Stromal cell of bone marrow (primary cell): ENCODE data around the gene ECI1.
A peak's percentile ranks its signal among the peaks of the same experiment; 100 is the strongest.

Experiments used
- DNase-seq: peaks from one replicate; pipeline ENCODE4 v3.0.0-alpha.2; 2012; ENCODE audit warnings: low read depth

Gene ECI1, protein sequence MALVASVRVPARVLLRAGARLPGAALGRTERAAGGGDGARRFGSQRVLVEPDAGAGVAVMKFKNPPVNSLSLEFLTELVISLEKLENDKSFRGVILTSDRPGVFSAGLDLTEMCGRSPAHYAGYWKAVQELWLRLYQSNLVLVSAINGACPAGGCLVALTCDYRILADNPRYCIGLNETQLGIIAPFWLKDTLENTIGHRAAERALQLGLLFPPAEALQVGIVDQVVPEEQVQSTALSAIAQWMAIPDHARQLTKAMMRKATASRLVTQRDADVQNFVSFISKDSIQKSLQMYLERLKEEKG

DNA sequence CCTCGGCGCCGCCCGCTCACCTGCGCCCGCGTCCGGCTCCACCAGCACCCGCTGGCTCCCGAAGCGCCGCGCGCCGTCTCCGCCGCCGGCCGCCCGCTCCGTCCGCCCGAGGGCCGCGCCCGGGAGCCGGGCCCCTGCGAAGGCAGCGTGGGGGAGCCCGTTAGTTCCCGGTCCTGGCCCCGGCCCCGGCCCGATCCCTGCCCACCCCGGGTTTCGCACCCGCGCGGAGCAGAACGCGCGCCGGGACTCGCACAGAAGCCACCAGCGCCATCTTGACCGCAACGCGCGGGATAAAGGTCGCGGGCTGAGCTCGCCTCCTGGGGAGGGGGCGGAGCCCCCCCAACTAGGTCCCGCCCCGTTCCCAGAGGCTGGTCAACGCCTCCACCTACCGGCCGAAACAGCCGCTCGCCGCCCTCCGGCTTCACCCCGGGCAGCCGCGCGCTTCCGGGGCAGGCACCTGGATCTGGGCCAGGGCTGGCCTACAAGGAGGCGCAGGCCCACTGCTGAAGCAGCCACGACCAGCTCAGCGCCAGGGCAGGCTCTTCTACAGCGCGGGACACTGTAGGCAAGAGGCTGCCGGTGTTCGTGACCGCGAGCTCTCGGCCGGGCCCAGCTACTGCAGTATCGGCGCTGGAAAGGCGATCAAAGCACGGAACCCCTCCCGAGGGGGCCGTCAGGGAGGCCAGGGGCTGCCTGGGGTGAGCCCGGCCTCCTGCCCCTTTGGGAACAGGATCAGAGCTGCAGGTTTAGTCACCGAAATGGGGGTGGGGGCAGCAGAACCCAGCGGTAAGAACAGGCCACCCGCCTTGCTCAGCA, at the start of gene ECI1:
TSS of gene ECI1 (minus strand) at position 292 of the 816 bp plus-strand sequence. CDS start at position 271, 21 bp downstream.
- DNase-seq: peak; percentile 90

DNA sequence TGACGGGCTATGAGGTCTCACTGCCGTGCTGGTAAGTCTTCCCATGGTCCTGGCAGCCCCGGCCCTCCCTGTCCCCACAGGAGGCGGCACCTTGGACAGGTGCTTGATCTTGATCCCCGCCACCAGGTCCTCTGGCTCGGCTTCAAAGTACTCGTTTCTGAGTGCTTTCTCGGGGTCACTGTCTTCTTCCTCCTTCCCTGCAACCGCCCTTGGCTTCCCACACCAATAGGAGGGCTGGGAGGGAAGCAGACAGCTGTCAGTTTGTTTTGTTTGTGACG, 48.5 kb upstream of the ECI1 start:
- no peak for DNase-seq

DNA sequence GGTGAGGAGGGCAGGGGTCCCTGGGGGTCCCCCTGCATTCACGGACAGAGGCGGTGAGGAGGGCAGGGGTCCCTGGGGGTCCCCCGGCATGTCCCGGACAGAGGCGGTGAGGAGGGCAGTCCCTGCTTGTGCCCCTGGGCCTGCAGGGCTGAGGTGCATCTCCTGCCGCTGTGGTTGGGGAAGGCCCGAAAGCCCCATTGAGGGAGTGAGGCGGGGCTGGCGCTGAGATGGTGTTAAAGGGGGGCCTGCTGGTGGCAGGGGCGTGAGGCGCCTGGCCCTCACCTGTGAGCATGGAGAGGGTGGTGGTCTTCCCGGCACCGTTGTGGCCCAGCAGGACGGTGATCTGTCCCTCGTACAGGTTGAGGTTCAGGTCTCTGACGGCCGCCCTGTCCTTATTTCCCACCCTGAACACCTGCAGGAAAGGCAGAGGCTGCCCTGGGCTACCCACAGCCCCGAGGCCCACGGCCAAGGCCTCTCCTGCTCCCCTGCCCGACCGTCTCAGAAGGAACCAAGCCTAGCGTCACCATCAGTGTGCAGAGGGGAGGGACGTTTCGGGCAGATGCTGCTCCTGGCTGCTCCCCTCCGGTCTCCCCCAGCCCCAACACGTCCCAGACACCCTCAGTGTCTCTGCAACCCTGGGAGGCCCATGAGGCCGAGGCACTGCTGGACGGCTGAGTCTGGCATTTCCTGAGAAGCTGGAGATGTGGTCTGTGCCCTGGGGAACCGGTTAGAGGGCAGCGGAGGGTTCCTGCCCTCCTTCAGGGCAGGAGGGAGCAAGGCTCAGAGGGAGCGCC, 47.9 kb upstream of the ECI1 start:
- DNase-seq: no peak

DNA sequence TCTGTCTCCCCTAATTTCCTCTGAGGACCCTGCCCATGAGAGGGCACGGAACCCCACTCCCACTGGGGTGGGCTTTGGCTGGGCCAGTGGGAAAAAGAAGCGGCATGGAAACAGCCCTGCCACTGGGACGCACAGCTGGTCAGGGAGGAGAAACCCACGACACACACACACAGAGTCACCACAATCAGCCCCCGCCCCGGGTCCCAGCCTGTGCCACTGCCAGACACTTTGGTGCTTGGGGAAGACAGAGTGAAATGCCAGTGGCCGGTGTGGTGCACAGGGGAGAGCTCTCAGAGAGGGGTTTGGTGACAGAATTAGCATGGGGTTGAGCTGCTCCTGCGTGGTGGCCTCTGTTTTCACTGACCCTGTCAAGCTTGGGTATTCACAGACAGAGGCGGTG, 47.2 kb upstream of the ECI1 start:
- no peak for DNase-seq

DNA sequence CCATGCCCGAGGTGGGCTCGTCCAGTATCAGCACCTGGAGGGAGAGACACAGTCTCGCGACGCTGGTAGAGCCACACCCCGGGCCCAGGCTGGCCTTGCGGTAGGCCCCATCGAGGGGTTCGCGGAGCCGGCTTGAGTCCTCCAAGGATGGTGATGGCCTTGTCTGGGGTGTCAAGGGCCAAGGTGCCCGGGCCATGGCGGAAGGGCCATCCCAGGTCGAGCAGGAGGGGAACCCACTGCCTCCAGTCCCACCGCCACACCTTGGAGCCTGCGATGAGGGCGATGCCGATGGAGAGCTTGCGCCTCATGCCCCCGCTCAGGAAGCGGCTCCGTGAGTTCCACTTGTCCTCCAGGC, 46.1 kb upstream of the ECI1 start:
- DNase-seq: no peak

DNA sequence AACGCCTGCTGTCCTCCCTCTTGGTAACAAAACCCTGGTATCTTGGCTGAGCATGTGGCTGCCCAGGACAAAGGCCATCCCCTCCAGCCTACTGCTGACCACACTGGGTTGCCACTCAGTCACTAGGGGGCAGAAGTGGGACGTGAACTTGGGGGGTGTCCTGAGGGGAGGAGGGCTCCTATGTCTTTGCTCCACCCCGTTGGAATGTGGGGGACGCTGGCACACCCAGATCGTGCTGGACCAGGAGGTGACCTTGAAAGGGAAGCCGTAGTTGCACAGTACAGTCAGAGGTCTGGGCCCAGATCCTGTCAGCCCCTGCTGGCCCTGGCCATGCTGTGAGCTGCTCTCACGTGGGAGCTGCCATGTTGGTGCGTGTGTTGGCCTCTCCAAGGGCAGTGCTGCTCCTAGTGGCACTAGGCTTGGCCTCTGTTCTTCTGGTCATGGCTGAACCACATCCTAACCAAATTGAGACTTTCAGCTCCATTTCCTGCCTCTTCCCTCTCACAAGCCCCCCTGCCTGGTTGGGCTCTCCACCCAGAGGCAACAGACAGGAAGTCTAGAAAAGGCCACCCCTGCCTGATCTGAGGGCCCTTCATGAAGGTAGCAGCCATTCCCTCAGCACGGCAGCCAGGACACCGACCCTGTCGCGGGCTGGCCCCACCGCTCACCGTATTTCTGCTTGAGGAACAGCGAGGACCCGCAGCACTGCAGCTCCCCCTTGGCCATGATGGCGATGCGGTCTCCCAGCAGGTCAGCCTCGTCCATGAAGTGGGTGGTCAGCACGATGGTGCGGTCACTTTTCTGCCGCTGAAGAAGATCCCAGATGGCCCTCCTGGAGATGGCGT, 45.5 kb upstream of the ECI1 start:
- peak; percentile 17 for DNase-seq

DNA sequence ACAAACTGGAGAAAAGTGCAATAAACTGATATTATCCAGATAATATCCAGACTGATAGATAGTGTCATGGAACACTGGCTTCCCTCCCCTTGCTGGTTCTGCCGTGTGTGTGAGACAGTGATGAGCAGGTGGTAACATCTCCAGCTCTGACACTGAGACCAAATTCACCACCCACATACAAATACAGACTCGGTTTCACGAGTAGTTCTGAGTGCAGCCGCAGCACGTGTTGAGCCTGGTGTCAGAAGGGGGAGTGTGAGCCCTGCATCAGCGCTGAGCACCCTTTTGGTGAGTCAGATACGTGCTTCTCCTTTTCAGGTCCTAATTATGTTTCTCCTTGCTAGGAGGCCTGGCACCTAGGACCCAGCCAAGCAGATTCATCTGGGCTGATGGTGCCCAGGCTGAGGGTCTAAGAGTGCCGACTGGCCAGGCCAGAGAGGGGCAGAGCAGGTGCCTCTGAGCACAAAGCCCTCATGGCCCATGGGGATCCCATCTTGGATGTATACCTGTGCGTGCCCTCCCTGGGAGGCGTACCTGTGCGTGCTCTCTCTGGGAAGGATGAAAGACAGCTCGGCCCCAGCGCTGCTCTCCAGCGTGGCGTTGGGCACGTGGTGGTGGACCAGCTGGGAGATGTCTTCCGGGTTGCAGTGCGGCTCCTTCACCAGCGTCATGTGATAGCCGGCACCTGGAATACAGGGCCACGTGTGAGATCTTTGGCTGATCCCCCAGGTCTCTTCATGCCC, 43.8 kb upstream of the ECI1 start:
- DNase-seq: no peak

DNA sequence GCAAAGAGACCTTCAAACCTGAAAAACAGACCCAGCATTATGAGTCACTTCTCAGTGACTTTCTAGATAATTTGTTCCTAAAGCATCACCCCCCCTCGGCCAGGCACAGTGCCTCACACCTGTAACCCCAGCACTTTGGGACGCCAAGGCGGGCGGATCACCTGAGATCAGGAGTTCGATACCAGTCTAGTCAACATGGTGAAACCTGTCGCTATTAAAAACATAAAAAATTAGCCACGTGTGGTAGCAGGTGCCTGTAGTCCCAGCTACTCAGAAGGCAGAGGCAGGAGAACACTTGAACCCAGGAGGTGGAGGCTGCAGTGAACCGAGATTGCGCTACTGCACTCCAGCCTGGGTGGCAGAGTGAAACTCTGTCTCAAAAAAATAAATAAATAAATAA, 40.8 kb upstream of the ECI1 start:
- no peak for DNase-seq

DNA sequence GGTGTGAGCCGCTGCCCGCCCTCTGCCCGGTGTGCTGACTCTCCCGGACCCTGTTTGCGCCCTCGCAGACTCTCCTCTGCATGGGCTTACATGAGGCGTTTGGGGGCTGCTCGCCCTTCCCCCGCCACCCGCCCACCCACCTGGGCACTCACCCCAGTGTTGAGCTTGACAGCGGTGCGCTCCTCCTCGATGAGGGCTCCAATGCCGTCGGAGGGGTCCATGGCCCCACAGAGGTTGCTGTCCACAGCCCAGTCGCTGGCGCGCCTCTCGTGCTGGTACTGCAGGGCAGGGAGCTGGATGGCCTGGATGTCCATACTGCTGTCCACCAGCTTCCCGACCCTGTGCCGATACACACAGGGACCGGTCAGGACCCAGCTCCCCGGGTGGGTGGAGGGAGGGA, 37.9 kb upstream of the ECI1 start:
- DNase-seq: no peak

DNA sequence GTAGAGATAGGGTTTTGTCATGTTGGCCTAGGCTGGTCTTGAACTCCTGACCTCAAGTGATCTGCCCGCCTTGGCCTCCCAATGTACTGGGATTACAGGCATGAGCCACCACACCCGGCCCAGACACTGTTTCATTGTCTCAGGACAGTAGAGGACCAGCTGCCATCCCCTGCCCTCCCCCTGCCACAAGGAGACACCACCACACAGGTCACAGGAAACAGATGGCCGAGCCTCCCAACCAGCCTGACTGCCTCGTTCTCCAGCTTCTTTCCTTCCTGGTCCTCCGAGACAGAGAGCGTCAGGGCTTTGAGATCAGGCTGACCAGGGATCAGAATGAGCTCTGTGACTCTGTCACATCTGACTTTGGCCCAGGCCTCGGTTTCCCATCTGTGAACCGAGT, 37.3 kb upstream of the ECI1 start:
- DNase-seq: no peak

DNA sequence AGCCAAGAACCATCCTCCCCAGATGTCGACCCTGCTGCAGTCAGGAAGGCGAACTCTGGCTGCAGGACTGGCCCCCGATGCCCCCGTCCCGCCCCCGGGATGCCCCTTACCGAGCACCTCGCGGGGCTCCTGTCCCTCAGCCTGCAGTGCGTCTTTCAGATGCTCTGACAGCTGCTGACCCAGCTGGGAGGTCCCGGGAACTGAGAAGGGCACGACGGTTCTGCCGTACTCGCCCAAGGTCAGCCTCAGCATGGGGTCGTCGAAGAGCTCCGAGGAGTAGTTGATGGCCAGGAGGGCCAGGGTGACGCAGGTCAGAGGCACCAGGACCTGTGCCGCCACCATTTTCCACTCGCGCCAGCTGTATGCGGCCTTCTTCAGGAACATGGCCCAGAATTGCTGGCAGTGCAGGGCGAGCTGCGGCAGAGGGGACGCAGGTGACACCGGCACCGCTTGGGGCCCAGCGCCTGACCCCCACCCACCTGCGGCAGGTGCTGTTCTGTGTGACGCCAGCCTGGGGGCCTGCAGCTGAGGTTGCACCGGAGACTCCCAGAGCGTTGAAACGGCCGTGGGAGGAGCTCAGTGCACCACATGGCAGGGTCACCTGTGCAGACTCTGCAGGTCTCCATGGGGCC, 36.6 kb upstream of the ECI1 start:
- no peak for DNase-seq

DNA sequence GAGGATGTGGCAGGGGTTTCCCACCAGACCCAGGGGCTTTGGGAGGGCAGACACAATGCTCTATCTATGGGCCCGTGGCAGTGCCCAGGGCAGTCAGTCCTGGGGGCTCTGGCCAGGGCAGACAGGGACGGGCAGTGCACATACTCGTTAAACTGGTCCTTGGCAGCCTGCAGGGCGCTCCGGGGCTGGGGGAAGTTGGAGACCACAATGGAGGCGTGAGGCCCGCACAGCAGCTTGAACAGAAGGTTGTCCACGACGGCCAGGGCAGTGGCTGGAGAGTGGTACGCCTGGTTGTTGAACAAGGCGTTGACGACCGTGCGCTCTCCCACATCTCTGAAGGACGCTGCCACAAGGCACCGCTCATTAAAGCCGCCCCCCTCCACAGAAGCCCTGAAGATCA, 35.2 kb upstream of the ECI1 start:
- DNase-seq: no peak

DNA sequence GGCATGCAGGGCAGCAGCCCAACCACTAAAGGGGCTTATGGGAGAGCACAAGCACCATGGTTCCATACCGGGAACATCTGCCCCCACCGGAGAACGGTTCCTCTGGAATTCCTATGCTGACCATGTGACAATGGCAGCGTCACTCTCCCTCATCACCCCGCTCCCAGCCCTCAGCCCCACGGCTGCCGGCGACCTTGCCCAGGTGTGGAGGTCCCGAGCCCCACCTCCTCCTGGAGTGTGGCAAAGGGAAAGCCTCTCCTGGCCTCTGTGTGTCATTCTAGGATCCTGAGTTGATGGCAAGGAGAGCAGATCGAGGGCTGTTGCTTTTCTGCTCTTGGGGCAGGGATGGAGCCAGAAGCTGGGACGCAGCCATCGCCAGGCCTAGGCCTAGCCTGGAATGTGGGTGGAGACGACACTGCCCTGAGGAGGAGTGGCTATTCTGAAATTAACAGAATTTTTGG, 34.4 kb upstream of the ECI1 start:
- DNase-seq: no peak

DNA sequence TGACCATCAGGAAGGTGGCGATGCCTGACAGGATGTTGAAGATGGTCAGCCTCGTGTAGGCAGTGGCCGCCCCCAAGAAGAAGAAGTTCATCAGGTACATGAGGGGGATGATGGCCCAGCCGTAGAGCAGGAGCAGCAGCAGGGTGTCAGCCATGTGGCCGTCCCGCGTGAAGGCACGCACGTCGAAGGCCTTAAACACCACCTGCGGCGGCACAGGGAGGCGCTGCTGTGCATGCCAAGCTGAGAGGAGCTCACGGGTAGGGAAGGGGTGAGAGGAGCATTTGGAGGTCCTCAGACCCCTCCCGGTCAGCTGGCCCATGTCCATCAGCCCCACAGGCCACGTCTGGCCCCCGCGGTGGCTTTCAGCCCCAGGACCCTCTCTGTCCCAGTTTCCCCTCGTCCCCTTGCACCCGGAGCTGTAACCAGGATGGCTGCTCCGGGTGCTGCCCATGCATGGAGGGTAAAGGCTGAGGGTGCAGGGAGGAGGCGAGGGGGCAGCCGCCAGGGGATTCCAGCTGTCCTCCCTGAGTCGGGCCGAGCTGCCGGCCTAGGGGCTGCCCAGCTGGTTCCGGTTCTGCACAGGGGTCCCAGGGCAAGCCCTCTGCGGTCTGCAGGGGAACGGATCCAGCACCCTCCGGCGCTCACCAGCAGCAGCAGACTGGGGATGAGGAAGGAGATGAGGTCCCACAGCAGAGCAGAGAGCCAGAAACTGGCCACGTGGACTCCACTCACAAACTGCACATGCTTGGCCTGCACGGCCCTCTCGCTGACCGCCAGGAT, 33.6 kb upstream of the ECI1 start:
- no peak for DNase-seq

DNA sequence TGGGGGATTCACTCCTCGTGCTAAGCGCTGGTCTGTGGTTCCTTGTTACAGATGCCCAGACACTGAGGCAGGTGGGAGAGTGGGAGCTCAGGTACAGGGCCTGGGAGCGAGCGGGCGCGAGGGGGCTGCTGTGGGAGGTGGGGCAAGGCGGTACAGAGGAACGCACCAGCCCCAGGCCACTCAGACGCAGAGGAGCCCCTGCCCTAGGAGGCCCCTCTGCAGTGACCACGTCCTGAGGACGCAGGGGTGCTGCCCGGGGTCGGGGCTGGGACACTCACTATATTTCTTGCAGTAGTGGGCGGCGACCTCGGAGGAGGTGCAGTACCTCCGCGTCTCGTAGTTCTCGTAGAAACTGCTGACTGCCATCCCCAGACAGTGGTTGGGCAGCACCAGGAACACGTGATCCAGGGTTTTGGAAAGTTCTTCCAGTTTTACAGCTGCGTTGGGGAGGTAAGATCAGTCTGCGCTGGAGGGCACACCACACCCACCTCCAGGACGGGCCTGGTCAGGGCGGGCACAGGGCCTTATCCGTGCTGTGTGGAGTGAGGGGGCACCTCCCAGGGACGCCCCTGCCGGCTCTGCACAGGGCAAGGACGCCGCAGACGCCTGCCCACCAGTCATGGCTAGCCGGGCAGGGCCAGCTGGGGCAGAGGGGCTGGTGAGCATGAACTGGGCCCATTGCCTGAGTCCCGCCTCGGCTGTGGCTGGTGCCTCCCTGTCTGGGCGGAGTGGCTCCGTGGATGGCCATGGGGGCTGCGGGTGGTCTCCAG, 32.8 kb upstream of the ECI1 start:
- DNase-seq: no peak

DNA sequence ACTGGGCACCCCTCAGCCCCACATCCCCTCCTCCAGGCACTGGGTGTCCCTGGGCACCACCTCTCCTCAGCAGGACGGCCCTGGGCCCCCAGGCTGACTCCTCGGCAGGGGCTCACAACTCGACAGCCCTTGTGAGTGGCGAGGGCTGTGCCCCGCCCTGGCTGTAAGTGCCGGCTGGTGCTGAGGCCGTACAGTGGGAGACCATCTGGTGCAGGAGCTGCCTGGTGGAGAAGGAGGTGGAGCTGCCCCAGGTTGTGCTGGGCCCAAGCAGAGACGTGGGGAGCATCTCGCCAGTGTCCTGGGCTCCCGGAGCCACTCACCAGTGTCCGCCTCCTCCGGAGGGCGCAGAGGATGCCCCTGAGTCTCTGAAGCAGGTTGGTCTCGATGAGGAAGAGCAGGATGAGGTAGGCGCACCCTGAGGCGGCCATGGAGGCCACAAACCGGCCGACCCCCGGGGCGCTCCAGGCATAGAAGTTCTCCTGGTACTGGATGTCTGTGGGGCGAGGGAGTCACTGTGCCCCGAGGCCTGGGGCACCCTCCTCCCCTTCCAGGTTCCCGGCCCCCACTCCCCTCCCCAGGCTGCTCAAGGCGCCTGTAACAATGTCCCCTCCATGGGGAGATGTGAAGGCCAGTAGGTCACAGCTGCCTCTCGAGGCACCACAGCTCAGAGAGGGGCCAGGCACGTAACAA, 31.6 kb upstream of the ECI1 start:
- no peak for DNase-seq

DNA sequence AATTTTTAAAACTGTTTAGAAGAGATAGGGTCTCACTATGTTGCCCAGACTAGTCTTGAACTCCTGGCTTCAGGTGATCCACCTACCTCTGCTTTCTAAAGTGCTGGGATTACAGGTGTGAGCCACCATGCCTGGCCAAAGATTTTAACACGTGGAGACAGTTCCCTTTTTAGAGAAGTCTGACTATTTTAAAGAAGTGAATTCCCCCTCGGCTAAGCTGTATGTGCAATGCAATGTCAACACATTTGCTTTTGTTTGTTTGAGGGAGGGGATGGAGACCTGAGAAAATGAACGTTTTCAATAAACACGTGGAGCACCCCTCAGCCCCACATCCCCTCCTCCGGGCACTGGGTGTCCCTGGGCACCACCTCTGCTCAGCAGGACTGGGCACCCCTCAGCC, 30.9 kb upstream of the ECI1 start:
- DNase-seq: no peak

DNA sequence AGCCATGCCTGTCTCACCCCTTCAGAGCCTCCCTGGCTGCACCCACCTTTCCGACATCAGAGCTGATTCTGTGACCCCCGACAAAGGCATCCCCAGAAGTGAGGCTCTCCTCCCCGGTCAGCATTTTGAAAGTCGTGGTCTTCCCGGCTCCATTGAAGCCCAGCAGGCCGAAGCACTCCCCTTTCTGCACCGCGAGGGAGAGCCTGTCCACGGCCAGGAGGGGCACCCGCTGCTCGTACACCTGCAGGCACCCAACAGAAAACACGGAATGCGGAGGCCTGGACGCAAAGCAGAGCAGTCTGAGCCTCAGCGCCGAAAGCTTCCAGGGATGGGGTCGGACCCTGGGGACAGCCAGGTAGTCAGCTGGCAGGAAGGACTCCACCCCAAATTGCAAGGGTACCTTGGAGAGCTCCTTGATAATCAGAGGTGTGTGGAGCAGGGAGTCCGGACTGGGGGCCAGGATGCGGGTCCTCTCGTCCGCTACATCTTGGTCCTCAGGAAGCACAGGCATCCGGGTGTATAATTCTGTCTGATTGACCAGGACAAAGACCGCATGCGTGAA, 29.7 kb upstream of the ECI1 start:
- DNase-seq: no peak
